ENCODE data around the gene CPEB1.
"Not testable (repeated sequence)": the region's sequence is repeated elsewhere in the genome, so short reads cannot be mapped to it uniquely, and the experiment has no call there.

Gene CPEB1

DNA sequence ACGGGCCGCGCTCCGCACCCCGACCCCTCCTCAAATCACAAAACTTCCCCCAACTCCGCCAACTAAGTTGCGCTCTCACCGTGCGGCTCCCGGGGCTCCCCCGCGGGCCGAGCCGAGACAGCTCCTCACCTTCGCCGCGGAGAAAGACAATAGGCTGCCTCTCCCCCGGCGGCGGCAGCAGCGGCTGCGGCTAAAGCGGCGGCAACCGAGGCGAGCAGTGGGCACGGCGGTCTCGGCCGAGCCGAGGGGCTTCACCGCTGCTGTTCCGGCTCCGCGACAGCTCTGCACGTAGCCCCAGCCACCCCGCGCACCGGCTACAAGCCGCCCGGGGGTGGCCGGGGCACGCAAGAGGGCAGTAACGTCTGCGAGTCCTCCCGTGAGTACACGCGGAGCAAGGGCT, 133.6 kb downstream of the CPEB1 start:
- not testable (repeated sequence) for DNase-seq (ENCODE audit: low read depth)

DNA sequence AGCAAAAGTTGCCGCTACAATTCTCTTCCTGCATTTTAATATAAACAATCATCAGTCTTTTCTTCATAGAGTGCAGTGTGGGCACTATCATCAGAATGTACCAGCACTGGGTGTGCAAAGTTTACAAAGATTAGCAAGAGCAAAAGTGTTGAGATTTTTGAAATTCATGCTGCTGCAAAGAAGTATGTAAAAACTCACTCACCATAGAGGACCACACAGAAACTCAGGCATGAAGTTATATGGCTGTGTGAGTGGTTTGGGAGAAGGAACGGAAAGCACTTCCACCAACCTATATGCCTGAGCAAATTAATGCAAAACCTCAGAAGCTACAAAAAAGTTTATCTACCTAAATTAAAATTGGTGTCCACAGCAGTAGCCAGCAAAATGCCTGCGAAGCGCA, 139.5 kb downstream of the CPEB1 start:
- DNase-seq (ENCODE audit: low read depth), result not testable (repeated sequence)

DNA sequence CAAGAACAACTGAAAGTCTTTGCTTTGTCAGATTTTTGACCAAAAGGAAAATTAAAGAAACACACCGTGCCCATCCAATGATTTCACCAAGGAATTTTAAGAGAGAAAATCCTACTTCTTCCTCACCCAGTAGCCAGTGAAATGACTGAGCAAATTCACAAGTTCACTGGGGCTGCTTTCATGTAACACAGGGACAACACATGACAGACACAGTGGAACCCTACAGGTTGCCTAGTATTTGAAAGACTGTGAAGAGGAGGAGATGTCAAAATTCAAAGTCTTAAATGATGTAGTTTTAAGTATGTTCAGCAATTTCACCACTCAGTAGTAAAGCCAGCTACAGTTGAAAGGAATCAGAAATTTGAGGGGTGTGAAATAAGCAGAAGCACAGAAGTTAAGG, 140.1 kb downstream of the CPEB1 start:
- not testable (repeated sequence) for DNase-seq (ENCODE audit: low read depth)

DNA sequence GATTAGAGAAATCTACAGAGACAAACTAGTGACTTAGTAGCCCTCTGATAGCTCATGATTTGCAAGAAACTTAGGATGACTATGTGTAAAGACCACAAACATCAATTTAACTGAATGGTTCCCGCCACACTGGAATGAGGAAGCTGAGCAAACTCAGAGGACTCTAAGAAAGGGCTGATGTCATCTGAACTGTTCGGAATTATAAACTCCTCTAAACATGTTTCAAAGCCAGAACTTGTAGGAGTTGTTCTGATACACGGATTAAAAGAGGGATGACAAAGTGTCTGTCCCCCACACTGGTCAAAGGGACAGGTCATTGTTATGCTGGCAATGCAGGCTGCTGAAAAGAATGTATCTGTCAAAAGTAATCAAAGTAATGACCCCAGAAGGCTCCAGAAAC, 141.3 kb downstream of the CPEB1 start:
- DNase-seq (ENCODE audit: low read depth), result not testable (repeated sequence)

DNA sequence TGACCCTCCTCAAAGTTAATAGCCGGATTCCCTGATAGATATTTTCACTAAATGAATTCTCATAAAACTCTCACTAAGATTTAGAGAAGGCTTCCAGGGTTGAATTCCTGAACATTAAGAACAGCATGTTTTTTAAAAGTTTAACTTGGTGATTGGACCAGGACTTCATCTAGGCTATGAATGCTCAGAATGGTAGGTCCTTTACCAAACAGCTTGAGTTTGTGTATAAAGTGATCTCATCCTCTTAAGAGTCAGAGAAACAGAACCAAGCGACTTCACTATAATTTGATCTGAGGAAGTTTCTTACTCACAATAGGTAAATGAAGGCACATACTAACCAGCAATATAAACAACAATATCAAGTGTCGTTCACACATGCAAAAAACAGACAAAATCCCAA, 143.1 kb downstream of the CPEB1 start:
- DNase-seq (ENCODE audit: low read depth), result not testable (repeated sequence)

DNA sequence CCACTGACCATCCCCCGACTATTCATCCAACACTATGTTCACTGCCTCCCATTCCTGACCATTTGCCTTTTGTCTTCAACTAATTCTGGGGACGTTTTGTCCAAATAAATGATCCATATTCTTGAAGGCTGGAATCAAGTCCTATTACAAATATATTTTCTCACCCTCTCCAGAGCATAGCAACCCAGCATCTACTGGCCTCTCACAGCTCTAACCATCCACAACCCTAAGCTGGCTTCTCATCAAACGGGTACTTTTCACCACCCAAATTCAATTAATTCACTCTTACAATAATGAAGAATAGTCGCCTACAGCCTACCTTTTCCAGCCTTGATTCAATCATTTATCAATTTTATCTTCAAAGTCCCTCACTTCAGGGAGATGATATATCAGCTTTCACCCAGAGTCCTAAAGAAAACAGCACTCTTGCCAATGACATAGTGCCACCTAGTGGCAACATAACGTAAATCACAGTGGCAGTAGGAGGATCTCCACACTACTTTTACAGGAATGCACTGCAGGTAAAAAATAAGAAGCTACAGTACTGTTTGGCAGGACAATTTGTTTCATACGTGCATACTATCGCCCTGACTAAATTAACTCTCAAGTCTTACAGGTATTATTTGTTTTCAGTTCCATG, 144.3 kb downstream of the CPEB1 start:
- DNase-seq (ENCODE audit: low read depth), result not testable (repeated sequence)

DNA sequence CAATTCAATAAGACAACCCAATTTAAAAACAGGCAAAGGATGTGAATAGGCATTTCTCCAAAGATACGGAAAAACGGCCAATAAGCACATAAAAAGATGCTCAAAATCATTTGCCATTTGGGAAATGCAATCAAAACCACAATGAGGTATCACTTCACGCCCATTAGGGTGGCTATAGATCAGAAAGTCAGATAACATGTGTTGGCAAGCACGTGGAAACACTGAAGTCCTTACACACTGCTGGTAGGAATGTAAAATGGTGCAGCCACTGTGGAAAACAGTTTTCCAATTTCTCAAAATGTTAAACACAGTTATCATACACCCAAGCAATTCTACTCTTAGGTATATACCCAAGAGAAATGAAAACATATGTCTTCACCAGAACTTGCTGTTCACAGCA, 146.4 kb downstream of the CPEB1 start:
- DNase-seq (ENCODE audit: low read depth), result not testable (repeated sequence)

DNA sequence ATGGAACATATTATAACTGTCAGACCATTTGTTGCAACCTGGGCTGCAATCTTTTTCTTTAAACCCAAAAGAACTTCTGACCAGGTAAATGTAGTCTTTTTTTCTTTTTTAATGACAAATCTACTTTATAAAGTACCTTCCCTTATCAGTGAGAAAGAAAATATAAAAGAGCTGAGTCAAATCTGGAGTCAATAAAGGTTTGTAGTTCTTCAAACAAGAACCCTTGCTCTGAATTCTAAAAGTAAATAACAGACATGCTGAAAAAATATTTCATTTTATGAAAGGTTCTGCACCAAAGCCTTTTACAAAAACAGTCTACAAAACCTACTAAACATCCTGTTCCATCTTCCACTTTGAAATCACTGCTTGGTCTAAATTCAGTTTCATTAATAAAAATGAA, 149.2 kb downstream of the CPEB1 start:
- DNase-seq (ENCODE audit: low read depth), result not testable (repeated sequence)
